Measurements from ENCODE around the gene PLAAT2. TPM values are rescaled to one million over a fixed set of nuclear protein-coding genes. Genes with fewer than 3 reads are reported as not detected.

PLAAT2 gene
- total and polyA plus RNA-seq, 2 of the 13 experiments (the other 11 are each of a cell fraction or from before 2014, with no cell fraction given) = 0.22 TPM; not detected in 1

DNA sequence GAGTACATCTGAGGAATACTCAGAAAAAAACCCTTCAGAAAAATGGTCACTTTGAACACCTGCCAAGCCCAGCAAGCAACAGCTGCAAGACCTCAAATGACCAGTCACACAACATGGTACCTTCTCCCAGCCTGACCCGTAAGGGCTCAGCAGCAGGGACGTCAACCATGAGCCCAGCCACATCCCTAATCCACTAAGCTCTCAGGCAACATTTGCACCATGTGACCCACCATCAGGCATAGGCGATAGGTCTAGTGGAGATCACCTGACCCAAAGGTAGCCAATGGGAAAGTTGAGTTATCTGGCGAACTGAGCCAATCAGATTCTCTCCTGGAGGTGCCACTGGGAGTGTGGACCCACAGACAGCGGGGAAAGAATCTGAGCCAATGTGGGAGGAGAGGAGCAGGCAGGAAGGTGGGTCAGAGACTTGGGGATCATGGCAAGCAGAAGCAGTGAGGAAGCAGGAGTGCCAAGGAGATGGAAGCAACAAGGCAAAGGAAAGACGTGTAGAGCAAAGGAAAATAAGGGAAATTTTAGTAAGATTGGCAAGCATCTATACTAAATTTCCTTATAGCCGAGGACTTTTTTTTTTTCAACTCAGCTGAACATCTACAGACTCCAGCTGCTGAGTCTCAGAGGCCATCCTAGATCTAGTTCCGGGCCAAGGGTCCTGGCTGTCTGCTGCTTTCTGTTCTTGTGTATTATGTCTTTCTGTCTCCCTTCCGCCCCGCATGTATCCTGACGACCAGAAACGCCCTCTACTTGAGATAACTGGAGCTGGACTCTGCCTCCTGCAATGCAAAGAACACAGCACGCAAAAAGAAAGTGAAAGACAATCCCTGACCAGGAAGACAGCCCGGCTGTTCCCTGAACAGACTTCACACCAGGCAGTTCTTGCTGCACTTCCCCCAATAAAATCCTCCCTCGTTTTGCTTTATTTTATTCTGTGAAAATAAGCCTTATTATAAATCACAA, 11.0 kb upstream of the PLAAT2 start (continued):
- TF ChIP-seq, protein P1, sequence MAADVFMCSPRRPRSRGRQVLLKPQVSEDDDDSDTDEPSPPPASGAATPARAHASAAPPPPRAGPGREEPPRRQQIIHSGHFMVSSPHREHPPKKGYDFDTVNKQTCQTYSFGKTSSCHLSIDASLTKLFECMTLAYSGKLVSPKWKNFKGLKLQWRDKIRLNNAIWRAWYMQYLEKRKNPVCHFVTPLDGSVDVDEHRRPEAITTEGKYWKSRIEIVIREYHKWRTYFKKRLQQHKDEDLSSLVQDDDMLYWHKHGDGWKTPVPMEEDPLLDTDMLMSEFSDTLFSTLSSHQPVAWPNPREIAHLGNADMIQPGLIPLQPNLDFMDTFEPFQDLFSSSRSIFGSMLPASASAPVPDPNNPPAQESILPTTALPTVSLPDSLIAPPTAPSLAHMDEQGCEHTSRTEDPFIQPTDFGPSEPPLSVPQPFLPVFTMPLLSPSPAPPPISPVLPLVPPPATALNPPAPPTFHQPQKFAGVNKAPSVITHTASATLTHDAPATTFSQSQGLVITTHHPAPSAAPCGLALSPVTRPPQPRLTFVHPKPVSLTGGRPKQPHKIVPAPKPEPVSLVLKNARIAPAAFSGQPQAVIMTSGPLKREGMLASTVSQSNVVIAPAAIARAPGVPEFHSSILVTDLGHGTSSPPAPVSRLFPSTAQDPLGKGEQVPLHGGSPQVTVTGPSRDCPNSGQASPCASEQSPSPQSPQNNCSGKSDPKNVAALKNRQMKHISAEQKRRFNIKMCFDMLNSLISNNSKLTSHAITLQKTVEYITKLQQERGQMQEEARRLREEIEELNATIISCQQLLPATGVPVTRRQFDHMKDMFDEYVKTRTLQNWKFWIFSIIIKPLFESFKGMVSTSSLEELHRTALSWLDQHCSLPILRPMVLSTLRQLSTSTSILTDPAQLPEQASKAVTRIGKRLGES (CRISPR knock-in tag; IDR thresholded peaks at IDR 0.05; ENCODE audit: borderline replicate concordance) = no peak
- no peak for TF ChIP-seq ZNF768 (CRISPR knock-in tag; IDR thresholded peaks at IDR 0.05)
- peak; percentile 80 for TF ChIP-seq GABPB1 (CRISPR knock-in tag; IDR thresholded peaks at IDR 0.05)
- TF ChIP-seq, protein P2, sequence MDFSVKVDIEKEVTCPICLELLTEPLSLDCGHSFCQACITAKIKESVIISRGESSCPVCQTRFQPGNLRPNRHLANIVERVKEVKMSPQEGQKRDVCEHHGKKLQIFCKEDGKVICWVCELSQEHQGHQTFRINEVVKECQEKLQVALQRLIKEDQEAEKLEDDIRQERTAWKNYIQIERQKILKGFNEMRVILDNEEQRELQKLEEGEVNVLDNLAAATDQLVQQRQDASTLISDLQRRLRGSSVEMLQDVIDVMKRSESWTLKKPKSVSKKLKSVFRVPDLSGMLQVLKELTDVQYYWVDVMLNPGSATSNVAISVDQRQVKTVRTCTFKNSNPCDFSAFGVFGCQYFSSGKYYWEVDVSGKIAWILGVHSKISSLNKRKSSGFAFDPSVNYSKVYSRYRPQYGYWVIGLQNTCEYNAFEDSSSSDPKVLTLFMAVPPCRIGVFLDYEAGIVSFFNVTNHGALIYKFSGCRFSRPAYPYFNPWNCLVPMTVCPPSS (IDR thresholded peaks at IDR 0.05) = no peak
- no peak for TF ChIP-seq ZSCAN9 (CRISPR knock-in tag; IDR thresholded peaks at IDR 0.05; ENCODE audit: borderline replicate concordance)
- TF ChIP-seq, protein P3, sequence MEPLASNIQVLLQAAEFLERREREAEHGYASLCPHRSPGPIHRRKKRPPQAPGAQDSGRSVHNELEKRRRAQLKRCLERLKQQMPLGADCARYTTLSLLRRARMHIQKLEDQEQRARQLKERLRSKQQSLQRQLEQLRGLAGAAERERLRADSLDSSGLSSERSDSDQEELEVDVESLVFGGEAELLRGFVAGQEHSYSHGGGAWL (CRISPR knock-in tag; IDR thresholded peaks at IDR 0.05) = 0 out of 2 replicates have a peak, but pooled peaks have one; percentile 32
- TF ChIP-seq, protein P4, sequence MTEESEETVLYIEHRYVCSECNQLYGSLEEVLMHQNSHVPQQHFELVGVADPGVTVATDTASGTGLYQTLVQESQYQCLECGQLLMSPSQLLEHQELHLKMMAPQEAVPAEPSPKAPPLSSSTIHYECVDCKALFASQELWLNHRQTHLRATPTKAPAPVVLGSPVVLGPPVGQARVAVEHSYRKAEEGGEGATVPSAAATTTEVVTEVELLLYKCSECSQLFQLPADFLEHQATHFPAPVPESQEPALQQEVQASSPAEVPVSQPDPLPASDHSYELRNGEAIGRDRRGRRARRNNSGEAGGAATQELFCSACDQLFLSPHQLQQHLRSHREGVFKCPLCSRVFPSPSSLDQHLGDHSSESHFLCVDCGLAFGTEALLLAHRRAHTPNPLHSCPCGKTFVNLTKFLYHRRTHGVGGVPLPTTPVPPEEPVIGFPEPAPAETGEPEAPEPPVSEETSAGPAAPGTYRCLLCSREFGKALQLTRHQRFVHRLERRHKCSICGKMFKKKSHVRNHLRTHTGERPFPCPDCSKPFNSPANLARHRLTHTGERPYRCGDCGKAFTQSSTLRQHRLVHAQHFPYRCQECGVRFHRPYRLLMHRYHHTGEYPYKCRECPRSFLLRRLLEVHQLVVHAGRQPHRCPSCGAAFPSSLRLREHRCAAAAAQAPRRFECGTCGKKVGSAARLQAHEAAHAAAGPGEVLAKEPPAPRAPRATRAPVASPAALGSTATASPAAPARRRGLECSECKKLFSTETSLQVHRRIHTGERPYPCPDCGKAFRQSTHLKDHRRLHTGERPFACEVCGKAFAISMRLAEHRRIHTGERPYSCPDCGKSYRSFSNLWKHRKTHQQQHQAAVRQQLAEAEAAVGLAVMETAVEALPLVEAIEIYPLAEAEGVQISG (CRISPR knock-in tag; IDR thresholded peaks at IDR 0.05) = peak; percentile 35
- TF ChIP-seq ZNF460 (CRISPR knock-in tag; IDR thresholded peaks at IDR 0.05; ENCODE audit: borderline replicate concordance) = no peak
- TF ChIP-seq ZNF235 (CRISPR knock-in tag; IDR thresholded peaks at IDR 0.05; ENCODE audit: borderline replicate concordance) = no peak
- TF ChIP-seq ZNF224 (CRISPR knock-in tag; IDR thresholded peaks at IDR 0.05) = no peak
- TF ChIP-seq, protein P5, sequence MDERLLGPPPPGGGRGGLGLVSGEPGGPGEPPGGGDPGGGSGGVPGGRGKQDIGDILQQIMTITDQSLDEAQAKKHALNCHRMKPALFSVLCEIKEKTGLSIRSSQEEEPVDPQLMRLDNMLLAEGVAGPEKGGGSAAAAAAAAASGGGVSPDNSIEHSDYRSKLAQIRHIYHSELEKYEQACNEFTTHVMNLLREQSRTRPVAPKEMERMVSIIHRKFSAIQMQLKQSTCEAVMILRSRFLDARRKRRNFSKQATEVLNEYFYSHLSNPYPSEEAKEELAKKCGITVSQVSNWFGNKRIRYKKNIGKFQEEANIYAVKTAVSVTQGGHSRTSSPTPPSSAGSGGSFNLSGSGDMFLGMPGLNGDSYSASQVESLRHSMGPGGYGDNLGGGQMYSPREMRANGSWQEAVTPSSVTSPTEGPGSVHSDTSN (CRISPR knock-in tag; IDR thresholded peaks at IDR 0.05) = no peak
- no peak for TF ChIP-seq REL (CRISPR knock-in tag; conservative IDR thresholded peaks at IDR 0.05)
- no peak for TF ChIP-seq ZNF136 (CRISPR knock-in tag; IDR thresholded peaks at IDR 0.05; ENCODE audit: low read depth)
- TF ChIP-seq HDAC1 (CRISPR knock-in tag; IDR thresholded peaks at IDR 0.05) = no peak; the same call in 1 of the 2 replicates
- TF ChIP-seq ZSCAN31 (CRISPR knock-in tag; IDR thresholded peaks at IDR 0.05; ENCODE audit: low read depth) = no peak
- TF ChIP-seq ZNF737 (CRISPR knock-in tag; IDR thresholded peaks at IDR 0.05; ENCODE audit: borderline replicate concordance) = no peak
- no peak for TF ChIP-seq ZFP90 (CRISPR knock-in tag; IDR thresholded peaks at IDR 0.05; ENCODE audit: borderline replicate concordance)
- TF ChIP-seq PHB2 (IDR thresholded peaks at IDR 0.05; ENCODE audit: partially characterized antibody) = no peak
- no peak for TF ChIP-seq ZNF17 (CRISPR knock-in tag; IDR thresholded peaks at IDR 0.05)
